ENCODE measurements around the gene KCNJ5. TPM values are rescaled to one million over a fixed set of nuclear protein-coding genes. Genes with fewer than 3 reads are reported as not detected.

The KCNJ5 gene
- total and polyA plus RNA-seq, 2 experiments from 2014 or later, result not detected

DNA sequence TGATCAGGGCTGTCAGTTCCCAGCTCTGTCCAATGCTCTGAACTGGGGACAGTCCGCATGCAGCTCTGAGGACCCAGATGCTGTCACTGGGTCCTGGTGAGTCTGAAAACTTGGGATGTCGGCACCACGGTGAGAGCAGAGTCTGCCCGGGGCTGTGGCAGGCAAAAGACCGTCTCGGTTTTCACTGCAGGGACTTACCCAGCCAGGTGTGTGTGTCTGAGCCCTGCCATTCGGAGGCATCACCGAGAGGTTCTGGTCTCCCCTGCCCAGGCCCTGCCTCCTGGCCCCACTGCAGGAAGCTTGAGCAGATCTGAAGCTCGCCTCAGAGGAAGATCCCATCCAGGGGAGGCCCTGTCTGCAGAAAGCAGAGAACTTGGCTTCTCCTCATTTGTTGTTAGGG, 46.3 kb downstream of the KCNJ5 start:
- no peak for DNase-seq (ENCODE audit: low spot score)
- Histone ChIP-seq H3K79me2 (replicated peaks; ENCODE audit: insufficient read depth) (no peaks in the 10 kb centered on the region), H3K27me3 (ENCODE audit: insufficient read depth) (0 out of 2 replicates have a peak, but pooled peaks cover under 1% of the 10 kb centered on the region), H4K20me1 (replicated peaks; ENCODE audit: insufficient read depth) (no peaks in the 10 kb centered on the region), H3K4me3 (no peak overlapping the region), H3K4me1 (ENCODE audit: insufficient read depth) (peaks cover 8% of the 10 kb centered on the region), H3F3A (replicated peaks; ENCODE audit: low read depth) (no peaks in the 10 kb centered on the region), H3K27ac (ENCODE audit: low read depth) (no peak overlapping the region), H3K36me3 (ENCODE audit: insufficient read depth) (no peaks in the 10 kb centered on the region), H2AFZ (peak overlapping the region; percentile 95), H3K4me2 (peak overlapping the region; percentile 44; the same call in 1 of the 2 replicates), H3K9me2 (ENCODE audit: insufficient read depth) (no peaks in the 10 kb centered on the region)
- ATAC-seq, result peak; percentile 26
- Mint-ChIP-seq H3K9me3 (no peaks in the 10 kb centered on the region; the same call in 2 of the 3 replicates), H3K4me3 (no peak overlapping the region), H3K27ac (no peak overlapping the region), H3K27me3 (ENCODE audit: insufficient read depth, low read depth, poor library complexity) (peaks cover 13% of the 10 kb centered on the region), H3K4me1 (peaks cover 24% of the 10 kb centered on the region), H3K36me3 (ENCODE audit: low read depth) (no peaks in the 10 kb centered on the region)
- no peak for TF ChIP-seq POLR2AphosphoS5 (IDR thresholded peaks at IDR 0.05; ENCODE audit: low read depth)
- no peak for TF ChIP-seq EZH2phosphoT487 (IDR thresholded peaks at IDR 0.05; ENCODE audit: unreplicated experiment)
- TF ChIP-seq JUNB (IDR thresholded peaks at IDR 0.05; ENCODE audit: unreplicated experiment), result no peak
- TF ChIP-seq STAT1 (IDR thresholded peaks at IDR 0.05; ENCODE audit: unreplicated experiment), result no peak
- TF ChIP-seq NANOG (IDR thresholded peaks at IDR 0.05; ENCODE audit: borderline replicate concordance), result no peak
- TF ChIP-seq, protein P1, sequence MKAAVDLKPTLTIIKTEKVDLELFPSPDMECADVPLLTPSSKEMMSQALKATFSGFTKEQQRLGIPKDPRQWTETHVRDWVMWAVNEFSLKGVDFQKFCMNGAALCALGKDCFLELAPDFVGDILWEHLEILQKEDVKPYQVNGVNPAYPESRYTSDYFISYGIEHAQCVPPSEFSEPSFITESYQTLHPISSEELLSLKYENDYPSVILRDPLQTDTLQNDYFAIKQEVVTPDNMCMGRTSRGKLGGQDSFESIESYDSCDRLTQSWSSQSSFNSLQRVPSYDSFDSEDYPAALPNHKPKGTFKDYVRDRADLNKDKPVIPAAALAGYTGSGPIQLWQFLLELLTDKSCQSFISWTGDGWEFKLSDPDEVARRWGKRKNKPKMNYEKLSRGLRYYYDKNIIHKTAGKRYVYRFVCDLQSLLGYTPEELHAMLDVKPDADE (IDR thresholded peaks at IDR 0.05), result no peak
- no peak for TF ChIP-seq EZH2 (IDR thresholded peaks at IDR 0.05; ENCODE audit: low read depth, unreplicated experiment)

DNA sequence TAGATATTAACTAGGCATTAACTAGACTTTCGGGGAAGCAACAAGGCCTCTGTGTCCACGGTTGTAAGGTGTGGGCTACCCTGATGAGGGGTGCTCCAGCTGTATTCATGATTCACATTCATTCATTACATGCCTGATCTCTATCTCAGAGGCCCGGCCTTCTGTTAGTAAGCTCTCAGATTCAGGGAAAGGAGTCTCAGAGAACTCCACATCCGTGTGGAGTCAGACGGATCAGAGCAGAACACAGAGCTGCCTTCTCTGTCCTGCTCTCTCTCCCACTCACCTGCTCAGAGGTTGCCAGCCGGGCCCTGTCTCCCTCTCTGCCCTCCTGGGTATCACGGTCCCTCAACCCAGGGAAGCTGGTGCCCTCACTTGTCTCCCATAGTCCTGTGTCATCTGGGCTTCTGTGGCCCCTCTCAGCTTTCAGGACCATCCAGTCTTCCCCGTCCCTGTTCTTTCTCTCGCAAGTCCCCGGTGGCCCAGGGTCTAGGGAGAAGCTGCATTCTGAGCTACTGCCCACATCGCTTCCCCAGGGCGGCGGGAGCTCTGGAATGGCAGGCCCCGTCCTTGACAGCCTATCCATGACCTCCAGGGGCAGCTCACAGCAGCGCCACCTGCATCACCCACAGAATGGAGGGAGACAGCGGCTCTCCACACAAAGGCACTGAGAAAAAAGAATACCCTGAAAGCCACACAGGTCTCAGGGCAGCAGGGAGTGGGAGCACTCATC, 47.2 kb downstream of the KCNJ5 start:
- no peak overlapping the region for H3K27ac ChIP-seq (ENCODE audit: low read depth)
- DNase-seq (ENCODE audit: low spot score) (no peak), ATAC-seq (peak; percentile 8; the same call in 1 of the 3 replicates)
- H3K36me3 ChIP-seq (ENCODE audit: insufficient read depth), result no peaks in the 10 kb centered on the region
- no peaks in the 10 kb centered on the region for H3F3A ChIP-seq (replicated peaks; ENCODE audit: low read depth)
- no peak overlapping the region for H3K4me3 ChIP-seq
- no peak overlapping the region for H3K27ac Mint-ChIP-seq
- no peaks in the 10 kb centered on the region for H3K9me2 ChIP-seq (ENCODE audit: insufficient read depth)
- H2AFZ ChIP-seq, result no peak overlapping the region
- H4K20me1 ChIP-seq (replicated peaks; ENCODE audit: insufficient read depth), result no peaks in the 10 kb centered on the region
- H3K4me3 Mint-ChIP-seq, result no peak overlapping the region
- peaks cover 24% of the 10 kb centered on the region for H3K4me1 Mint-ChIP-seq
- no peak overlapping the region for H3K4me2 ChIP-seq
- no peaks in the 10 kb centered on the region; the same call in 2 of the 3 replicates for H3K9me3 Mint-ChIP-seq
- H3K27me3 ChIP-seq (ENCODE audit: insufficient read depth), result no peaks in the 10 kb centered on the region
- H3K36me3 Mint-ChIP-seq (ENCODE audit: low read depth), result no peaks in the 10 kb centered on the region
- H3K27me3 Mint-ChIP-seq (ENCODE audit: insufficient read depth, low read depth, poor library complexity), result peaks cover 13% of the 10 kb centered on the region
- TF ChIP-seq ZNF331 (CRISPR knock-in tag; IDR thresholded peaks at IDR 0.05; ENCODE audit: low read depth), result no peak
- no peak for TF ChIP-seq EZH2 (IDR thresholded peaks at IDR 0.05; ENCODE audit: low read depth, unreplicated experiment)
- TF ChIP-seq POLR2AphosphoS5 (IDR thresholded peaks at IDR 0.05; ENCODE audit: low read depth), result no peak
- TF ChIP-seq, protein P2, sequence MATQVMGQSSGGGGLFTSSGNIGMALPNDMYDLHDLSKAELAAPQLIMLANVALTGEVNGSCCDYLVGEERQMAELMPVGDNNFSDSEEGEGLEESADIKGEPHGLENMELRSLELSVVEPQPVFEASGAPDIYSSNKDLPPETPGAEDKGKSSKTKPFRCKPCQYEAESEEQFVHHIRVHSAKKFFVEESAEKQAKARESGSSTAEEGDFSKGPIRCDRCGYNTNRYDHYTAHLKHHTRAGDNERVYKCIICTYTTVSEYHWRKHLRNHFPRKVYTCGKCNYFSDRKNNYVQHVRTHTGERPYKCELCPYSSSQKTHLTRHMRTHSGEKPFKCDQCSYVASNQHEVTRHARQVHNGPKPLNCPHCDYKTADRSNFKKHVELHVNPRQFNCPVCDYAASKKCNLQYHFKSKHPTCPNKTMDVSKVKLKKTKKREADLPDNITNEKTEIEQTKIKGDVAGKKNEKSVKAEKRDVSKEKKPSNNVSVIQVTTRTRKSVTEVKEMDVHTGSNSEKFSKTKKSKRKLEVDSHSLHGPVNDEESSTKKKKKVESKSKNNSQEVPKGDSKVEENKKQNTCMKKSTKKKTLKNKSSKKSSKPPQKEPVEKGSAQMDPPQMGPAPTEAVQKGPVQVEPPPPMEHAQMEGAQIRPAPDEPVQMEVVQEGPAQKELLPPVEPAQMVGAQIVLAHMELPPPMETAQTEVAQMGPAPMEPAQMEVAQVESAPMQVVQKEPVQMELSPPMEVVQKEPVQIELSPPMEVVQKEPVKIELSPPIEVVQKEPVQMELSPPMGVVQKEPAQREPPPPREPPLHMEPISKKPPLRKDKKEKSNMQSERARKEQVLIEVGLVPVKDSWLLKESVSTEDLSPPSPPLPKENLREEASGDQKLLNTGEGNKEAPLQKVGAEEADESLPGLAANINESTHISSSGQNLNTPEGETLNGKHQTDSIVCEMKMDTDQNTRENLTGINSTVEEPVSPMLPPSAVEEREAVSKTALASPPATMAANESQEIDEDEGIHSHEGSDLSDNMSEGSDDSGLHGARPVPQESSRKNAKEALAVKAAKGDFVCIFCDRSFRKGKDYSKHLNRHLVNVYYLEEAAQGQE (IDR thresholded peaks at IDR 0.05; ENCODE audit: unreplicated experiment), result no peak
- no peak for TF ChIP-seq ZNF114 (CRISPR knock-in tag; IDR thresholded peaks at IDR 0.05)
- TF ChIP-seq, protein P3, sequence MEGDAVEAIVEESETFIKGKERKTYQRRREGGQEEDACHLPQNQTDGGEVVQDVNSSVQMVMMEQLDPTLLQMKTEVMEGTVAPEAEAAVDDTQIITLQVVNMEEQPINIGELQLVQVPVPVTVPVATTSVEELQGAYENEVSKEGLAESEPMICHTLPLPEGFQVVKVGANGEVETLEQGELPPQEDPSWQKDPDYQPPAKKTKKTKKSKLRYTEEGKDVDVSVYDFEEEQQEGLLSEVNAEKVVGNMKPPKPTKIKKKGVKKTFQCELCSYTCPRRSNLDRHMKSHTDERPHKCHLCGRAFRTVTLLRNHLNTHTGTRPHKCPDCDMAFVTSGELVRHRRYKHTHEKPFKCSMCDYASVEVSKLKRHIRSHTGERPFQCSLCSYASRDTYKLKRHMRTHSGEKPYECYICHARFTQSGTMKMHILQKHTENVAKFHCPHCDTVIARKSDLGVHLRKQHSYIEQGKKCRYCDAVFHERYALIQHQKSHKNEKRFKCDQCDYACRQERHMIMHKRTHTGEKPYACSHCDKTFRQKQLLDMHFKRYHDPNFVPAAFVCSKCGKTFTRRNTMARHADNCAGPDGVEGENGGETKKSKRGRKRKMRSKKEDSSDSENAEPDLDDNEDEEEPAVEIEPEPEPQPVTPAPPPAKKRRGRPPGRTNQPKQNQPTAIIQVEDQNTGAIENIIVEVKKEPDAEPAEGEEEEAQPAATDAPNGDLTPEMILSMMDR (conservative IDR thresholded peaks at IDR 0.05; ENCODE audit: low read depth in 2 of 2), result 0 out of 4 replicates have a peak, but pooled peaks of 1 of the 2 experiments have one; percentile 13
- TF ChIP-seq, protein P1 (IDR thresholded peaks at IDR 0.05), result no peak
- H3K4me1 ChIP-seq (ENCODE audit: insufficient read depth), result peaks cover 8% of the 10 kb centered on the region
- no peaks in the 10 kb centered on the region for H3K79me2 ChIP-seq (replicated peaks; ENCODE audit: insufficient read depth)

Data from GM23338 (cell line).